GM12865 (cell line): Measurements from ENCODE around the gene PDE5A.
"Not testable (repeated sequence)": the region's sequence is repeated elsewhere in the genome, so short reads cannot be mapped to it uniquely, and the experiment has no call there.

Experiments used
- DNase-seq: peaks from one replicate; pipeline ENCODE4 v3.0.0; 2010; ENCODE audit warnings: low read depth
- H3K4me3 ChIP-seq: 2 replicates; pipeline ENCODE4 v1.5.1; 2011; ENCODE audit warnings: mild to moderate bottlenecking, low read depth, low read length, control low read depth
- CTCF ChIP-seq: IDR thresholded peaks from 2 replicates; pipeline ENCODE4 v1.5.1; 2011; ENCODE audit warnings: low read length, control low read depth, low read depth, inconsistent platforms; ENCODE audit not compliant: insufficient read depth; ENCODE audit errors: missing control alignments

Gene PDE5A

GRCh38 chr4:119666653-119667091 is 38.1 kb upstream of the PDE5A start:
- no peak overlapping the region for H3K4me3 ChIP-seq

DNA sequence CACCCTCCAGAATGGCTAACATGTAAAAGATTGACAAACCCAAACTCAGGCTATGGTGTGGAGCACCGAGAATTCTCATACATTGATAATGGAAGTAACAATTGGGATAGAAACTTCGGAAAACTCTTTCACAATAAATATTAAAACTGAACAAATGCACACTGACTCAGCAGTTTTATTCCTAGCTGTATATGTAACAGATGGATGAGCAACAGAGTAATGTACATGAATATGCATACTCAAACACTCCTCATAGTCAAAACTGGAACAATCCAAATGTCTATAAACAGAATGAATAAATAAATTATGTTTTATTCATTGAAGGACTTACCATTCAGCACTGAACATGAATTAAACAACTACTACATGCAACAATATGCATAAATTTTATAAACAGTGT is 37.1 kb upstream of the PDE5A start:
- no peak for DNase-seq
- H3K4me3 ChIP-seq: no peak overlapping the region
- no peak for TF ChIP-seq CTCF

More at GRCh38 chr4:119666653-119667091, 38.1 kb upstream of the PDE5A start:
- no peak for TF ChIP-seq CTCF
- DNase-seq: no peak

DNA sequence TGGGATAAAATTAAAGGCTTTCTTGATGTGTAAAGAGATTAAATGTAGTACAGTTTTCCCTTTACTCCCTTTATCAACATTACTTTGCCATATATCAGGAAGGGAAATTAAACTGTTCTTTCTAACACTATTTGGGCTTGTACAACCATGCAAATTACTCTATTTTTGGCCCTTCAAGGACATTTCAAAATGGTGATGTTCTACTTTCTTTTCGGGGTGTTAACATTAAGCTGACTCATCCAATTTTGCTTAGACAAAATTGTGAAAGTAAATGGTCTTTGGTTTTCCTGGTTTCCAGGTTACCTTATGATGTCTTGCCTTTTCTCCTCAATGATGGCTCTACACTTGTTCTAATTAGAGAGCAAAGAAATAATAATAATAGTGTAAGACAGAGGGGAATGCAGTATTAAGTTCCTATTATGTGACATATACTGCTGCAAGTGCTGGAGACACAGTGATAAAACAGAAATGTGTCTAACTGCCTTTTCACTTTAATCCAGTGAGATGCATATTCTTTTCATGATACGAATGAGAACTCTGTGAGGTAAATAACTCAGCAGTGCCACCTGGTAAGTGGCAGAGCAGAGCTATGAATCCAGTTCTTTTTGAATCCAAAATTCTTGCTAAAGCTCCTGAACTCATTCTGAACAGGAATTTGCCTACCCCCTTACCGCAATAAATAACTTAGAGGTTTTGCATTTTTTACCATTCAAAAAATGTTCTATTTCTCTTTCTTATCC is 35.7 kb upstream of the PDE5A start:
- TF ChIP-seq CTCF: no peak
- H3K4me3 ChIP-seq: peak overlapping the region; percentile 13
- peak; percentile 6 for DNase-seq

DNA sequence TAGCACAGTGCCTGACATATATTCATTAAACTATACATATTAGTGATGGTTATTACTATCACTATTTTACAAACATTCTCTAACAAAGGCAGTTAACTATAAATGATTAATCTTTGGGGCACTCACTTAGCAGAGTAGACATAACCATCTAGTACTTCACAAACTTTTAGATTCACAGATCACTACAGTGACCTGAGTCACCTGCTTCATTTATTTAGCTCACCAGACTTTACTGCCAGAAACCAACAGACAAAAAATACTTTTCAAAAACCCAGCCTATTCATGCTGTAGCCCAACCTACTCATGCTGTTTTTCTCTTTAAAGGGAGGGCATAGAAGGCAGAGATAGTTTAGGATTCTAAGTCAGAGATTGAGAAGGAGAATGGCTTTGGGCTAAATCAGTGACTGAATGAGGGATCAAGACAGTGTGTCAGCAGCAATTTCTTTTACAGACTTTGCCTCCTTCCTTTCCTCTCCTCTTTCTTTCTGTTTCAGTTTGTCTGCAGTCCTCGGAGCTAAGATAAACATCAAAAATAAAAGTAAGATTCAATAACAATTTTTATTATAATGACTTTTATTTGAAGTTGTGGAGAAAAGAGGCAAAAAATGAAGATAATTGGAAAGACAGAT is 34.7 kb upstream of the PDE5A start:
- no peak for DNase-seq

DNA sequence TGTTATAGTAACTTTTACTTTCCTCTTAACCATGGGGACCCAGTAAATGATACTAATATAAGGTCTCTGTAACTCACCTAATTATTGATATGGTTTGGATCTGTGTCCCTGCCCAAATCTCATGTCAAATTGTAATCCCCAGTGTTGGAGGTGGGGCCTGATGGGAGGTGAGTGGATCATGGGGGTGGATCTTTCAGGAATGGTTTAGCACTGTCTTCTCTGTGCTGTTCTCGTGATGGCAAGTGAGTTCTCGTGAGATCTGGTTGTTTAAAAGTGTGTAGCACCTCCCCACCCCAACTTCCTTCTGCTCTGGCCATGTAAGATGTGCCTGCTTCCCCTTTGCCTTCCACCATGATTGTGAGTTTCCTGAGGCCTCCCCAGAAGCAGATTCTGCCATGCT is 34.0 kb upstream of the PDE5A start:
- DNase-seq: peak; percentile 17
- H3K4me3 ChIP-seq: not testable (repeated sequence)

More for the DNA sequence above, 34.7 kb upstream of the PDE5A start:
- peak overlapping the region; percentile 13; the same call in 1 of the 2 replicates for H3K4me3 ChIP-seq
- TF ChIP-seq CTCF: no peak

GRCh38 chr4:119661231-119661630 is 32.6 kb upstream of the PDE5A start:
- no peak overlapping the region for H3K4me3 ChIP-seq
- TF ChIP-seq CTCF: no peak
- DNase-seq: no peak

- TF ChIP-seq CTCF: no peak
- H3K4me3 ChIP-seq: no peak overlapping the region
- no peak for DNase-seq
These were observed 31.0 kb upstream of the PDE5A start for GRCh38 chr4:119659576-119659975.
